Measurements from ENCODE around the gene IGLL1. TPM values are rescaled to one million over a fixed set of nuclear protein-coding genes. Genes with fewer than 3 reads are reported as not detected.

The IGLL1 gene
- total and polyA plus RNA-seq, 4 donors = 17.4 TPM; not detected in 3

GRCh38 chr22:23530766-23531282 is 49.3 kb downstream of the IGLL1 start:
- H3K9me3 ChIP-seq (ENCODE audit: control insufficient read depth in 4 of 4, low read length in 3 of 4) = no peaks in the 10 kb centered on the region
- H3K9ac ChIP-seq (ENCODE audit: low read depth in 1 of 2, low read length in 2 of 2) = no peak overlapping the region
- no peak for DNase-seq (ENCODE audit: low spot score)
- H3K36me3 ChIP-seq (ENCODE audit: control insufficient read depth in 4 of 4, insufficient read depth in 3 of 4, low read depth in 1 of 4, low read length in 3 of 4) = no peaks in the 10 kb centered on the region
- no peak overlapping the region for H3K27ac ChIP-seq (ENCODE audit: low read depth in 1 of 2, low read length in 2 of 2)
- no peaks in the 10 kb centered on the region for H3K27me3 ChIP-seq (ENCODE audit: control insufficient read depth in 4 of 4, insufficient read depth in 4 of 4, low read length in 3 of 4)
- 93% methylated on average over 7 of the region's 7 CpGs for WGBS
- H3K4me1 ChIP-seq (ENCODE audit: control insufficient read depth in 4 of 4, insufficient read depth in 4 of 4, low read length in 3 of 4) = no peaks in the 10 kb centered on the region
- TF ChIP-seq TAF1 (conservative IDR thresholded peaks at IDR 0.05) (no peak), EGR1 (IDR thresholded peaks at IDR 0.05; ENCODE audit: low read depth in 2 of 2) (no peak), ATF3 (IDR thresholded peaks at IDR 0.05) (no peak), GABPA (IDR thresholded peaks at IDR 0.05 in 1 of 2, conservative IDR thresholded peaks at IDR 0.05 in 1 of 2) (no peak), REST (IDR thresholded peaks at IDR 0.05) (no peak), ZBTB33 (IDR thresholded peaks at IDR 0.05) (no peak)
- no peak overlapping the region for H3K4me3 ChIP-seq (ENCODE audit: low read depth in 1 of 3, low read length in 3 of 3)

- Histone ChIP-seq H3K27me3 (ENCODE audit: control insufficient read depth in 4 of 4, insufficient read depth in 4 of 4, low read length in 3 of 4) (no peaks in the 10 kb centered on the region), H3K4me1 (ENCODE audit: control insufficient read depth in 4 of 4, insufficient read depth in 4 of 4, low read length in 3 of 4) (no peaks in the 10 kb centered on the region), H3K4me3 (ENCODE audit: low read depth in 1 of 3, low read length in 3 of 3) (no peak overlapping the region), H3K9ac (ENCODE audit: low read depth in 1 of 2, low read length in 2 of 2) (no peak overlapping the region), H3K36me3 (ENCODE audit: control insufficient read depth in 4 of 4, insufficient read depth in 3 of 4, low read depth in 1 of 4, low read length in 3 of 4) (no peaks in the 10 kb centered on the region), H3K9me3 (ENCODE audit: control insufficient read depth in 4 of 4, low read length in 3 of 4) (no peaks in the 10 kb centered on the region), H3K27ac (ENCODE audit: low read depth in 1 of 2, low read length in 2 of 2) (no peak overlapping the region)
- TF ChIP-seq REST (IDR thresholded peaks at IDR 0.05) = no peak
- TF ChIP-seq HNF4A (conservative IDR thresholded peaks at IDR 0.05) = no peak
- TF ChIP-seq RXRA (IDR thresholded peaks at IDR 0.05) = no peak
- TF ChIP-seq ATF3 (IDR thresholded peaks at IDR 0.05) = no peak
- no peak for TF ChIP-seq GABPA (IDR thresholded peaks at IDR 0.05 in 1 of 2, conservative IDR thresholded peaks at IDR 0.05 in 1 of 2)
- TF ChIP-seq JUND (IDR thresholded peaks at IDR 0.05) = no peak
- TF ChIP-seq YY1 (IDR thresholded peaks at IDR 0.05) = no peak
- TF ChIP-seq FOXA2 (IDR thresholded peaks at IDR 0.05) = no peak
- no peak for TF ChIP-seq ZBTB33 (IDR thresholded peaks at IDR 0.05)
- no peak for TF ChIP-seq FOXA1 (IDR thresholded peaks at IDR 0.05)
- TF ChIP-seq CTCF (IDR thresholded peaks at IDR 0.05; ENCODE audit: low read depth, low read length, missing input control) = no peak
- TF ChIP-seq EGR1 (IDR thresholded peaks at IDR 0.05; ENCODE audit: low read depth in 2 of 2) = no peak
- TF ChIP-seq RAD21 (IDR thresholded peaks at IDR 0.05) = no peak
- no peak for TF ChIP-seq NR2F2 (IDR thresholded peaks at IDR 0.05)
- no peak for TF ChIP-seq SP1 (IDR thresholded peaks at IDR 0.05)
- no peak for TF ChIP-seq TAF1 (conservative IDR thresholded peaks at IDR 0.05)
- TF ChIP-seq HNF4G (IDR thresholded peaks at IDR 0.05) = no peak
- TF ChIP-seq MAX (IDR thresholded peaks at IDR 0.05) = no peak
- no peak for DNase-seq (ENCODE audit: low spot score)
- WGBS = 89% methylated on average over 2 of the region's 2 CpGs
These were observed 50.0 kb downstream of the IGLL1 start for GRCh38 chr22:23530106-23530505.

Measured in liver (tissue), 9 donors.